ENCODE results near the gene KRT39.
"Not testable (repeated sequence)": the region's sequence is repeated elsewhere in the genome, so short reads cannot be mapped to it uniquely, and the experiment has no call there.

Gene KRT39

DNA sequence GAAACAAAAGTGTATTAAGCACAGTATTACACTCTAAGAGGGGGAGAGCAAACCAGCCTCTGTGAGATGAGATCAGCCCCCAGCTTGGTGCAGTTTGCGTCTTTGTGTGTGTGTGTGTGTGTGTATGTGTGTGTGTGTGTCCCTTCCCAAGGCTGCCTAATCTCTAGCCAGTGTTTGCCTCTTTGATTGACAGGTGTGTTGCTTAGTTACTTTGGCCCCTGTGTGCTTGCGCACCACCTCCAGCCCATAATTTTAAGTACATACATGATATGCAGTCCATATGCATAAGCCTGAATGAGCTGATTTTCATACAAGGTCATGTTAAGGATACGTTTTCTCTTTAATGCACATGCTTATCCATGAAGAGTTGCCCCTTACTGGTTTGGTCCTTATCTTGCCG, 35.0 kb upstream of the KRT39 start:
- ChIA-PET POLR2A (no interaction called here), CTCF (no interaction called here)
- DNase-seq (ENCODE audit: extremely low spot score): no peak
- no peak for TF ChIP-seq FOXA1 (IDR thresholded peaks at IDR 0.05)
- TF ChIP-seq PKNOX1 (IDR thresholded peaks at IDR 0.05): peak; percentile 49

DNA sequence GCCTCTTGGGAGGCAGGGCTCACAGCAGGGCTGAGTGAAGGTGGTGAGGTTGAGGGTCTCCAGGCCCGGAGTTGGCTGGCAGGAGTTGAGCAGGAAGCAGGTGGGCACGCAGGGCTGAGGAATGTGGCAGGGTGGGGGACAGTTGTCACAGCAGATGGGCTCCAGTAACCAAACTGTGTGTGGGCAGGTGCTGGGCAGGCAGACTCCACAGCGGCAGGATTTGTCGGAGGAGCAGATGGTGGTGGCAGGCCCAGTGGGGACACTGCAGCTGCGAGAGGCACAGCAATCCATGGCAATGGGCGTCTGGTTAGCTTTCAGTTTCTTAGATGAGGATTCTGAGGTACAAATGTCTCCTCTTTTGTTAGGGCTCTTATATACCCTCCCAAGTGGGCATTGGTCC, 32.8 kb upstream of the KRT39 start, which contains the start of gene KRTAP3-2:
Gene KRTAP3-2, minus strand, starts transcription at position 344 of the 400 bp plus-strand sequence. Its CDS starts 53 bp downstream, at position 291.
- POLR2A ChIA-PET: not testable (repeated sequence)

DNA sequence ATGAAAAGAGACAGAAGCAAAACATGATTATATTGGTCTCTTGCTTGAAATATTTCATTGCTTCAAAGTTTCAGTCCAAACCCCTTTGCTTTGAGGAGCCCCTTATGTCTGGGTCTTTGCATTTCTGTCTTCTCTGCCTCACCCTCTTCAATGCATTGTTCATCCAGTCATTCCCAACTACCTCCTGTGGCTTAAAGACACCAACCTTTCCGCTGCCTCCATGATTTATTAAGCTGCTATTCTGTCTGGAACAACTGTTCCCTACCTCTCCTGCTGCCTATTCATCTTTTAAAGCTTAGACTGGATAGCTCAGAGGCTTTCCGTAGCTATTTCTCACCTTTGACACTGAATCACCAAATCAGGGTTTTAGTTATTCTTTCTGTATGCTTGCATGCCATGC, 30.6 kb upstream of the KRT39 start:
- TF ChIP-seq ZNF384 (IDR thresholded peaks at IDR 0.05) (no peak), NFRKB (IDR thresholded peaks at IDR 0.05) (no peak), FOXM1 (IDR thresholded peaks at IDR 0.05; ENCODE audit: borderline replicate concordance) (no peak), SP1 (IDR thresholded peaks at IDR 0.05) (no peak), HDGF (IDR thresholded peaks at IDR 0.05; ENCODE audit: borderline replicate concordance) (no peak), ELF4 (IDR thresholded peaks at IDR 0.05) (no peak)
- DNase-seq (ENCODE audit: extremely low spot score): no peak
- ChIA-PET POLR2A (no interaction called here), CTCF (no interaction called here)

More for the DNA sequence above, 32.8 kb upstream of the KRT39 start, which contains the start of gene KRTAP3-2:
- DNase-seq (ENCODE audit: extremely low spot score); CTCF ChIA-PET: not testable (repeated sequence)

DNA sequence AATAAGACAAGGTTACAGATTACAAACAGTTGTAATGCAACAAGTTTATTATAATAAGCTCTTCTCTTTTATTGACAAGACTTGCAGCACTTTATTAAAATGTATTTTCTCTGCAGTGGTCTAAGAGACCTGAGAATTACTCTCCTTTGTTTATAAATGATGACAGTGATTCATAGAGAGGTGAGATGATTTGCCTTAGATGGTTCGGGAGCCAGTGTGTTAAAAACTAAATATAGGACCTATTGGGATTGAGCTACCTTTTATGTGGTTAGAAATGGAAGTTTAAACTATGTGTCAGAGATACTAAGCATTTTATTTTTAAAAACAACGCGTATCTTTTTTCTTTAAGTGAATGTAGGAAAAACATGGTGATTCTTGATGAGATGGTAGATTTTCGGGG, 30.1 kb upstream of the KRT39 start:
- ChIA-PET CTCF (no interaction called here), POLR2A (no interaction called here)
- no peak for DNase-seq (ENCODE audit: extremely low spot score)
- TF ChIP-seq SP1 (IDR thresholded peaks at IDR 0.05) (no peak), SUZ12 (IDR thresholded peaks at IDR 0.05) (no peak), HDGF (IDR thresholded peaks at IDR 0.05; ENCODE audit: borderline replicate concordance) (no peak), ZNF384 (IDR thresholded peaks at IDR 0.05) (no peak), PKNOX1 (IDR thresholded peaks at IDR 0.05) (no peak), CTBP1 (IDR thresholded peaks at IDR 0.05; ENCODE audit: borderline replicate concordance) (no peak), BHLHE40 (IDR thresholded peaks at IDR 0.05; ENCODE audit: borderline replicate concordance) (no peak), FOXM1 (IDR thresholded peaks at IDR 0.05; ENCODE audit: borderline replicate concordance) (no peak), ARNT (IDR thresholded peaks at IDR 0.05) (no peak), FOXK2 (IDR thresholded peaks at IDR 0.05) (no peak), TARDBP (IDR thresholded peaks at IDR 0.05) (no peak), ELF4 (IDR thresholded peaks at IDR 0.05) (no peak), LEF1 (IDR thresholded peaks at IDR 0.05; ENCODE audit: borderline replicate concordance) (no peak)

DNA sequence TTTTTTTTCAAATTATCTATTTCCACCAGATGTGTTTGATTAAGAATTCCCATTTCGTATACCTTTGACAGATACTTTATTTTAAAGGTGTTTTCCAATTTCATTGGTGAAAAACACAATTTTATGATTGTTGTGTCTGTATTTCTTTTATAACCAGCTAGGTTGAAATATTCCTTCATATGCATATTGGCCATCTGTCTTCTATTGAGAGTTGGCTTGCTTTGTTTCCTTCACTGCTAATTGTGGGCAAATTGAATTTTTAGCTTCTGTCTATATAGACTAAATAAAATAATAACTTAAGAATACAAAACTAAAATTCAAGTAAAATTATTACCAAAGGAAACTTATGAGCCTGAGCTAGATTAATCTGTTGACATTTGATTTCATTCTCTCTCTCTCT, 28.4 kb upstream of the KRT39 start:
- ChIA-PET CTCF (interaction anchor here (0.6 to 0.7 kb wide), 2 partner anchors 66 to 340 kb away, joined by 6 to 7 read pairs; no protein-coding TSS in a partner anchor), POLR2A (no interaction called here)
- TF ChIP-seq SUZ12 (IDR thresholded peaks at IDR 0.05): no peak
- TF ChIP-seq FOXM1 (IDR thresholded peaks at IDR 0.05; ENCODE audit: borderline replicate concordance): no peak
- no peak for TF ChIP-seq PKNOX1 (IDR thresholded peaks at IDR 0.05)
- DNase-seq (ENCODE audit: extremely low spot score): no peak

DNA sequence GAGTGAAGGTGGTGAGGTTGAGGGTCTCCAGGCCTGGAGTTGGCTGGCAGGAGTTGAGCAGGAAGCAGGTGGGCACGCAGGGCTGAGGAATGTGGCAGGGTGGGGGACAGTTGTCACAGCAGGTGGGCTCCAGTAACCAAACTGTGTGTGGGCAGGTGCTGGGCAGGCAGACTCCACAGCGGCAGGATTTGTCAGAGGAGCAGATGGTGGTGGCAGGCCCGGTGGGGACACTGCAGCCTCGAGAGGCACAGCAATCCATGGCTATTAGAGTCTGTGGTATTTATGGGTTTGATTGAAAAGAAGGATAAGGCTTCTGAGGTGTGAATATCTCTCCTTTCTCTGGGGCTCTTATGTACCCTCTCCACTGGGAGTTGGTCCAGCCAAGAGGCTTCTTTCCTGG, 27.1 kb upstream of the KRT39 start, which contains the start of gene KRTAP3-3:
Gene KRTAP3-3, minus strand, starts transcription at position 326 of the 400 bp plus-strand sequence. Its CDS starts 67 bp downstream, at position 259.
- CTCF ChIA-PET: interaction anchor here (0.8 kb wide), 1 partner anchor 30 kb away, joined by 3 read pairs; no protein-coding TSS in a partner anchor
- POLR2A ChIA-PET: no interaction called here
- no peak for DNase-seq (ENCODE audit: extremely low spot score)
- TF ChIP-seq TARDBP (IDR thresholded peaks at IDR 0.05): no peak
- no peak for TF ChIP-seq CTBP1 (IDR thresholded peaks at IDR 0.05; ENCODE audit: borderline replicate concordance)
- no peak for TF ChIP-seq HDGF (IDR thresholded peaks at IDR 0.05; ENCODE audit: borderline replicate concordance)
- TF ChIP-seq NFRKB (IDR thresholded peaks at IDR 0.05): no peak
- TF ChIP-seq SUZ12 (IDR thresholded peaks at IDR 0.05): no peak
- no peak for TF ChIP-seq L3MBTL2 (conservative IDR thresholded peaks at IDR 0.05)
- no peak for TF ChIP-seq FOXM1 (IDR thresholded peaks at IDR 0.05; ENCODE audit: borderline replicate concordance)
- TF ChIP-seq FOXK2 (IDR thresholded peaks at IDR 0.05): no peak
- no peak for TF ChIP-seq FOXA1 (IDR thresholded peaks at IDR 0.05)
- TF ChIP-seq ARNT (IDR thresholded peaks at IDR 0.05): no peak
- no peak for TF ChIP-seq SP1 (IDR thresholded peaks at IDR 0.05)
- no peak for TF ChIP-seq ELF4 (IDR thresholded peaks at IDR 0.05)
- TF ChIP-seq ZNF384 (IDR thresholded peaks at IDR 0.05): no peak
- no peak for TF ChIP-seq PKNOX1 (IDR thresholded peaks at IDR 0.05)
- no peak for TF ChIP-seq BHLHE40 (IDR thresholded peaks at IDR 0.05; ENCODE audit: borderline replicate concordance)
- no peak for TF ChIP-seq LEF1 (IDR thresholded peaks at IDR 0.05; ENCODE audit: borderline replicate concordance)

- CTCF ChIA-PET: interaction anchor here (0.8 kb wide), 1 partner anchor 30 kb away, joined by 3 read pairs; no protein-coding TSS in a partner anchor
- TF ChIP-seq ELF4 (IDR thresholded peaks at IDR 0.05) (no peak), BHLHE40 (IDR thresholded peaks at IDR 0.05; ENCODE audit: borderline replicate concordance) (no peak), FOXK2 (IDR thresholded peaks at IDR 0.05) (no peak), FOXM1 (IDR thresholded peaks at IDR 0.05; ENCODE audit: borderline replicate concordance) (no peak), L3MBTL2 (conservative IDR thresholded peaks at IDR 0.05) (no peak), SUZ12 (IDR thresholded peaks at IDR 0.05) (no peak), ZNF384 (IDR thresholded peaks at IDR 0.05) (no peak), ARNT (IDR thresholded peaks at IDR 0.05) (no peak), HDGF (IDR thresholded peaks at IDR 0.05; ENCODE audit: borderline replicate concordance) (no peak), SP1 (IDR thresholded peaks at IDR 0.05) (no peak), FOXA1 (IDR thresholded peaks at IDR 0.05) (no peak), NFRKB (IDR thresholded peaks at IDR 0.05) (no peak), LEF1 (IDR thresholded peaks at IDR 0.05; ENCODE audit: borderline replicate concordance) (no peak), PKNOX1 (IDR thresholded peaks at IDR 0.05) (no peak), CTBP1 (IDR thresholded peaks at IDR 0.05; ENCODE audit: borderline replicate concordance) (no peak), TARDBP (IDR thresholded peaks at IDR 0.05) (no peak)
- POLR2A ChIA-PET: no interaction called here
- DNase-seq (ENCODE audit: extremely low spot score): no peak
Observed at GRCh38 chr17:40993084-40993483, 26.3 kb upstream of the KRT39 start.

Measured in HEK293T (cell line).